Esophagus squamous epithelium (tissue), 5 donors: ENCODE results near the gene FOCAD. TPM values are rescaled to one million over a fixed set of nuclear protein-coding genes. Genes with fewer than 3 reads are reported as not detected.

ENCODE experiments used
- DNase-seq: peaks from one replicate; lab custom pipeline; 2025; lab: John Stamatoyannopoulos, UW
- H3K27ac ChIP-seq, 4 donors: fragments of 200-600 bp; sonication (generic); one replicate each; pipeline ENCODE4 v1.5.1; 2016 to 2019; ENCODE audit warnings: mild to moderate bottlenecking in 1 of 4
- H3K27me3 ChIP-seq, 4 donors: fragments of 200-600 bp; sonication (generic); 1 replicate in 3 of 4; 2 replicates in 1 of 4; pipeline versions ENCODE4 v1.5.1 to v1.6.0; 2017 to 2021; ENCODE audit warnings: antibody characterized with exemption in 1 of 4
- H3K36me3 ChIP-seq, 3 donors: fragments of 200-600 bp; sonication (generic); one replicate each; pipeline ENCODE4 v1.5.1; 2016 to 2019
- H3K4me1 ChIP-seq, 3 donors: fragments of 200-600 bp; sonication (generic); one replicate each; pipeline ENCODE4 v1.5.1; 2017 to 2019
- H3K4me3 ChIP-seq, 4 donors: fragments of 200-600 bp; sonication (generic); 1 replicate in 3 of 4; 2 replicates in 1 of 4; pipeline ENCODE4 v1.5.1; 2016 to 2019; ENCODE audit warnings: mild to moderate bottlenecking in 2 of 4, moderate library complexity in 1 of 4
- H3K9me3 ChIP-seq, 3 donors: fragments of 200-600 bp; sonication (generic); one replicate each; pipeline ENCODE4 v1.5.1; 2016 to 2019
- CTCF ChIP-seq, 6 experiments: fragments of 450-650 bp in 4 of 6; fragments of 200-600 bp in 2 of 6; sonication (generic) in 2 of 6; IDR thresholded peaks; one replicate each; pipeline ENCODE4 v1.5.1; 2016 to 2019; ENCODE audit warnings: antibody characterized with exemption in 6 of 6, mild to moderate bottlenecking in 4 of 6, moderate library complexity in 4 of 6
- POLR2A ChIP-seq, 4 donors: fragments of 450-650 bp; IDR thresholded peaks; one replicate each; pipeline ENCODE4 v1.6.1; 2017; ENCODE audit warnings: antibody characterized with exemption in 4 of 4, mild to moderate bottlenecking in 4 of 4, moderate library complexity in 3 of 4
- WGBS, 2 donors: methylation state at CpG; one replicate each; pipeline ENCODE4 v1.1.5; 2018; 5-methylcytosine and 5-hydroxymethylcytosine counted together
- intact Hi-C: fragments of 100-400 bp; cut with DNase I; formaldehyde crosslinking; loops from one replicate; pipeline ENCODE4 v1.15.0; 2022
- total RNA-seq, 4 donors: library from RNA; depleted of rRNA; stranded (reverse); fragments of >200 nt; gene quantifications; one replicate each; pipeline ENCODE4 v1.1.0, GENCODE V29; 2016
- donor health status: DM: yes; HTN: yes; CAD: no.

The FOCAD gene
- total RNA-seq, 4 donors from 2014 or later, result 20.7 to 34.9 (median 25.5) TPM

GRCh38 chr9:20925256-20926045, 241.4 kb downstream of the FOCAD start:
- H3K36me3 ChIP-seq, result peaks cover 0 to 6% (median 0%) of the 10 kb centered on the region in 3 donors
- no peak for DNase-seq
- no peaks in the 10 kb centered on the region for H3K9me3 ChIP-seq
- no peaks in the 10 kb centered on the region for H3K27me3 ChIP-seq
- 81 to 89% methylated on average over 1 of the region's 1 CpG for WGBS, 2 donors
- no peaks in the 10 kb centered on the region for H3K4me1 ChIP-seq
- intact Hi-C loops, result no loop called here
- H3K4me3 ChIP-seq, result no peak overlapping the region
- no peak overlapping the region for H3K27ac ChIP-seq
- TF ChIP-seq CTCF (IDR thresholded peaks at IDR 0.05) (no peak), POLR2A (IDR thresholded peaks at IDR 0.05) (no peak)

- 70 to 79% methylated on average over 5 of the region's 5 CpGs for WGBS, 2 donors
- intact Hi-C loops, result no loop called here
Measured at GRCh38 chr9:20929276-20929675, 245.2 kb downstream of the FOCAD start.

GRCh38 chr9:20930836-20931235, 246.8 kb downstream of the FOCAD start:
- TF ChIP-seq POLR2A (IDR thresholded peaks at IDR 0.05) (no peak), CTCF (IDR thresholded peaks at IDR 0.05) (no peak)
- H3K36me3 ChIP-seq, result peaks cover 0 to 19% (median 0%) of the 10 kb centered on the region in 3 donors
- no peaks in the 10 kb centered on the region for H3K27me3 ChIP-seq
- WGBS, 2 donors, result 56 to 86% methylated on average over 1 of the region's 1 CpG
- DNase-seq, result no peak
- H3K9me3 ChIP-seq, result no peaks in the 10 kb centered on the region
- H3K4me3 ChIP-seq, result no peak overlapping the region
- intact Hi-C loops, result no loop called here
- no peaks in the 10 kb centered on the region for H3K4me1 ChIP-seq
- no peak overlapping the region for H3K27ac ChIP-seq

More at GRCh38 chr9:20929276-20929675, 245.2 kb downstream of the FOCAD start:
- Histone ChIP-seq H3K4me3 (no peak overlapping the region), H3K4me1 (no peaks in the 10 kb centered on the region), H3K27ac (no peak overlapping the region), H3K36me3 (peaks cover 0 to 19% (median 0%) of the 10 kb centered on the region in 3 donors), H3K9me3 (no peaks in the 10 kb centered on the region), H3K27me3 (no peaks in the 10 kb centered on the region)
- no peak for DNase-seq
- no peak for TF ChIP-seq CTCF (IDR thresholded peaks at IDR 0.05)
- no peak for TF ChIP-seq POLR2A (IDR thresholded peaks at IDR 0.05)

- intact Hi-C loops, result loop anchor here (5.0 kb wide), 1 partner anchor 318 kb away; the partner anchor contains the start of gene MLLT3
- no peak overlapping the region for H3K27ac ChIP-seq
- TF ChIP-seq CTCF (IDR thresholded peaks at IDR 0.05) (no peak), POLR2A (IDR thresholded peaks at IDR 0.05) (no peak)
- no peaks in the 10 kb centered on the region for H3K27me3 ChIP-seq
- peaks cover 0 to 17% (median 0%) of the 10 kb centered on the region in 3 donors for H3K36me3 ChIP-seq
- H3K4me3 ChIP-seq, result no peak overlapping the region
- peaks cover 0 to 6% (median 0%) of the 10 kb centered on the region in 3 donors for H3K4me1 ChIP-seq
- H3K9me3 ChIP-seq, result no peaks in the 10 kb centered on the region
- 63 to 64% methylated on average over 3 of the region's 3 CpGs for WGBS, 2 donors
- DNase-seq, result no peak
Measured at GRCh38 chr9:20940447-20941173, 256.6 kb downstream of the FOCAD start.
